Activated CD4-positive, alpha-beta T cell treated with anti-CD3 and anti-CD28 coated beads for 48 hours (primary cell): ENCODE results near the gene CCDC57.
A peak's percentile ranks its signal among the peaks of the same experiment; 100 is the strongest.
"Not testable (repeated sequence)": the region's sequence is repeated elsewhere in the genome, so short reads cannot be mapped to it uniquely, and the experiment has no call there.

Source experiments
- DNase-seq: peaks from one replicate; pipeline ENCODE4 v3.0.0-alpha.2; 2020

Gene CCDC57

DNA sequence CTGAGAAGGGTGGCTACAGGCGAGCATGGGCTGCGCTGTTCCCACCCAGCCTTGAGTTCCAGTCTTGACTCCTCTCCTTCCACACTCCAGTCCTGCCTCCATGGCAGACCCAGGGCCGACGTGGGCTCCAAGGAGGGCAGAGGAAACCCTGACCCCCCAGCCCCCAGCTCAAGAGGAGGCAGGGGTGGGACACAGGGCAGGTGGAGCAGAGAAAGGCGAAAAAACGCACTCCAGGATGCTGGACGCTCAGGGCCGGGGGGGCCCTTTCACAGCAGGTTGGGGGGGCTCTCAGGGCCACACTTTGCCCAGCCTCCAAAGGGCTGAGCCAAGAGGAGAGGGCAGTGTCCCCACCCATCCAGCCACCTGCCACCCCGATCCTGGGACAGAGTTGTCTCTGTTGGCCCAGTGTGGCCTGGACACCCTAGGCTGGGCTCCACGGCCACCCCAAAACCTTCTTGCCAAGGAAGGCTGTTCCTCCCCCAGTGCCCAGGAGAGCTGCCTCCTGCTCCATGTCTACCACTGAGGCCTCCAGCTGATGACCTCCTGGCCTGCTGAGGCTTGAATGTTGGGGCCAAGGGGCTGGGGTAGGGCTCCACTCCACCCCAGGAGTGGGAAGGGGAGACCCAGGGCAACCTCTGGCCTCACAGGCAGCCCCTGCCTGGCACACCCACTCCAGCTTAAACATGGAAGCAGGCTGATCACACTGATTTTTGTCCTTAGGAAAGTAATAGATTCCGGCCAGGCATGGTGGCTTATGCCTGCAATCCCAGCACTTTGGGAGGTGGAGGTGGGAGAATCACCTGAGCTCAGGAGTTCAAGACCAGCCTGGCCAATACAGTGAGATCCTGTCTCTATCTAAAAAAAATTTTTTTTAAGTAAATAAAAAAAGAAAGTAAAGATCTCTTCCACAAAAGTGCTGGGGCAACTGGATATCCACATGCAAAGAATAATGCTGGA lies 7.4 kb upstream of the CCDC57 start:
- no peak for DNase-seq

DNA sequence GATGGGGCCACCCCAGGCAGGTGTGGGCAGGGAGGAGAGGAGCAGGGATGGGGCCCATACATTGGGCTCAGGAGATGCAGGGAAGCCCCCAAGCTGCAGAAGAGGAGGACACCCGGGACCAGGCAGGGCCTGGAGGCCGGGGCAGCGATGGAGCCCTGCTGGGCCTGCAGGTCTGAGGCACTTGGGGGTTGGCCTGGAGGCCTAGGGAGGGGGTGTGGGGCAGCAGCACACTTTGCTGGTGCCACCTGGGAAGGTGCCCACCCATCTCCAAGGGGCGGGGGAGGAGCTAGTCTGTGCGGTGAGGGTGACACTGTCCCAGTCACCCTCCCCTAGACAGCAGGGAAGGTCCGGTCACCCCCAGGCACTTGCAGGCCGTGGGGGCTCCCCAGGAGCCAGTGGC lies 6.4 kb upstream of the CCDC57 start:
- DNase-seq, result no peak

DNA sequence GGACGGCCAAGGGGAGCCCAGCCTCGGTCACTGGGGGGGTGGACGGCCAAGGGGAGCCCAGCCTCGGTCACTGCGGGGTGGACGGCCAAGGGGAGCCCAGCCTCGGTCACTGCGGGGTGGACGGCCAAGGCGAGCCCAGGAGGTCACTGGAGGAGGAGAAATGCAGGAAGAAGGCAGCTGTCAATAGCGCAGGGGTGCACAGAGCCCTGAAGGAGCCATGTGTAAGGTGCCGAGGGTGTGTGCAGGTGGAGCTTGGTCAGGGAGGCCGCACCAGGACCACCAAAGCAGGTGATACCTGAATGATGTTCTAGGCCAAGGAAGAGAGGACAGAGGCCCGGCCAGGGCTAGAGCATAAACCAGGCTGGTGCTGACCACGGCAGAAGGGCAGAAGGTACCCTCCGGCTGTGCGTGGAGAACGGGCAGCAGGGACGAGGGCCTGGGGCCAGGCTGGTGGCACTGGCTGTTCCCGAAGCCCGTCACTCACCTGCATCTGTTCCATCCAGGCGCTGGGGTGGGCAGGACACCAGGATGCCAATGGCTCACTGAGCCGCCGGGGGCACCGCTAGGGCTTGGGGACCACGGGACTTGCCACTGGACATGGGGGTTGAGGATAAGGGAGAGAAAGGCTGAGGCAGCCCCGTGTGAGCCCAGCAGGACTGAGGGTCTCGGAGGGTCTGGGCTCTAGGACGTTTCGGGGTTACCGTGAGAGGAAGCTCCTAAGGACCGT lies 5.9 kb upstream of the CCDC57 start:
- DNase-seq, result no peak

DNA sequence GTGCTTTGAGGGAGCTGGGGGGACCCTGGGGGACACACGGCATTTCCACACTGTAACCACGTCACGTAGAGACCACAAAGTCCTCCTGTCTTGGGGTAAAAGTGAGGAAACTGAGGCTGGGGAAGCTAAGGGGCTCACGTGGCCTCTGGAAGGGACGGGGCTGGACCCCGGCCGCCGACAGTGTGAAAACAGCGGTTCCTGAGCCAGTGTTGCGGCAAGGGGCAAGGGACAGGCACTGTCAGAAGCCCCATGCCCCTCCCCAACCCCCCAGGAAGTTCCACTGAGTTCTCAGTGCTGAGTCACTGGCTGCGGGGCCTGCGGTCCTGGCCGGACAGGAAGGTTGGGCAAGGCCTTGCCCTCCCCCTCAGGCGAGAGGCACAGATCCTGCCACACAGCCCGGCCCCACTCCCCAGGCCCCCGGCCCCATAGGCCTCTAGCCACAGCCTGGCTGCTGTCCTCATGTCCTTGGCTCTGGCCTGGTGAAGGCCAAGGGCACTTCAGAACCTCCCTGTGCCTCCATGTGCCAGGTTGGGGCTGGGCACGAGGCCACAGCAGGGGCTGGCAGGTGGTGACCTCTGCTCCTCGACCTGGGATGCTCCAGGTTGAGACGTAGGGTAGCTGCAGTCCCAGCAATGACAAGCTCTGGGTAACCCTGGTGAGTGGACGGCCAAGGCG lies 5.0 kb upstream of the CCDC57 start:
- DNase-seq, result no peak

DNA sequence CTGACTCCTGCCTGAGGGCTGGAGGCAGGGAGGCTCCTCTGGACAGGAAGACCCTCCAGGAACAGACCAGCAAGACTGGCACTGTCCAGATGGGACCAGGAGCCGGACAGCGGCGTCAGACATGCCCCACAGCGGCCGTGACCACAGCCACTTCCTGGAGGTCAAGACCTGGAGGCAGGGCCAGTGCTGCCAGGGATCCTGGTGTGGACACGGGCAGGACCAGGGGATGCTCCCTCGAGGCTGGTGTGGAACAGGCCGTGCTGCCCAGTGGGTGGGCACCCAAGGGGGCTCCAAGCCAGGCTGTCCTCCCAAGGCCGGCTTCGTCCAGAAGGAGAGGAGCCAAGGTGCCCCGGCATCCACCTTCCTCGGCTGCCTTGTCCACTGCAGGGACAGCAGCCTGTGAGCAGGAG lies 4.5 kb upstream of the CCDC57 start:
- no peak for DNase-seq

DNA sequence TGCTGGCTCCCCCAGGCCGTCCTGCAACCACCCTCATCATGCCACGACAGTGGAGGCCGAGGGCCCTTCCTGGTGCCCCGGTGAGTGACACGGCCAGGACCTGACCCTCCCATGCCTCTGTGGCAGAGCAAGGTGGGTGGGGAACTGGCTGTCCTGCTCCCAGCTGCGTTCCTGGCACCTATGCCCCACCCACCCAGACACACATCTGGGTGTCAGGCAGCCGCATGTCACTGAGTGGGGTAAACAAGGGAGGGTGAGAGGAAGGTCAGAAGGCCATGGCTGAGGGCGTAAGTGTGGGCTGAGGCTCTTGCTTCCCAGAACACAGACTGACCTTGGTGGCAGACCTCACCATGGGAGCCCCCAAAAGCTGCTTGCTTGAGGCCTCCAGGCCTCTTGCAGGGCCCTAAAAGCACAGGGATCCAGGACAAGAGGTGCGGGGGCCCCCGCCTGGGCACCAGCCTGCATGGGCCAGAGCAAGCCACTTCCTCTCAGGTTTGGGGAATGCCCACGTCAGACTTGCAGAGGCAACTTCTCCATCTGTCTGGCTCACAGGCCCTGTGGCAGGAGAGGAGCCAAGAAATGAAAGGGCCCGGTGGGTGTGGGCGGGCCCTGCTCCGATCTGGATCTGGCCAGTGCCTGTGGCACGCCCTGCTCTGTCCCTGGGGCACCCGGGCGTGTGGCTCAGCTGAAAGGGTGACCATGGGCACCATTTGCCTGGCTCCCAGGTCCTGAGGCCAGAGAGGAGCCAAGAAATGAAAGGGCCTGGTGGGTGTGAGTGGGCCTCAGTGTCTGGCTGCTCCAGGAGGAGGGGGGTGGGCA lies 3.9 kb upstream of the CCDC57 start:
- peak; percentile 57 for DNase-seq

DNA sequence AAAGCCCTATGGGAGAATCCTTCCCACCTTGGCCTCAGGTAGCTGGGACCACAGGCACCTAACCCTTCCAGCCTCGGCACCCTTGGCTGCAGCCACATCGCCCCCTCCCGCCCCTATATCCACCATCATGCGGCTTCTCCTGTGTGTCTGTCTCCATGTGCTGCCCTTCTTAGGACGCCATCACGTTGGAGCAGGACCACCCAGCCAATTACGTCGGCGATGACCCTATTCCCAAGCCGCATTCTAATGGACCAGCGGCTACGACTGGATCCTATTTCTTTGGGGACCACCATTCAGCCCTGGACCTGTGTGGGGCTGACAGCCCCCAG lies 3.3 kb upstream of the CCDC57 start:
- no peak for DNase-seq

DNA sequence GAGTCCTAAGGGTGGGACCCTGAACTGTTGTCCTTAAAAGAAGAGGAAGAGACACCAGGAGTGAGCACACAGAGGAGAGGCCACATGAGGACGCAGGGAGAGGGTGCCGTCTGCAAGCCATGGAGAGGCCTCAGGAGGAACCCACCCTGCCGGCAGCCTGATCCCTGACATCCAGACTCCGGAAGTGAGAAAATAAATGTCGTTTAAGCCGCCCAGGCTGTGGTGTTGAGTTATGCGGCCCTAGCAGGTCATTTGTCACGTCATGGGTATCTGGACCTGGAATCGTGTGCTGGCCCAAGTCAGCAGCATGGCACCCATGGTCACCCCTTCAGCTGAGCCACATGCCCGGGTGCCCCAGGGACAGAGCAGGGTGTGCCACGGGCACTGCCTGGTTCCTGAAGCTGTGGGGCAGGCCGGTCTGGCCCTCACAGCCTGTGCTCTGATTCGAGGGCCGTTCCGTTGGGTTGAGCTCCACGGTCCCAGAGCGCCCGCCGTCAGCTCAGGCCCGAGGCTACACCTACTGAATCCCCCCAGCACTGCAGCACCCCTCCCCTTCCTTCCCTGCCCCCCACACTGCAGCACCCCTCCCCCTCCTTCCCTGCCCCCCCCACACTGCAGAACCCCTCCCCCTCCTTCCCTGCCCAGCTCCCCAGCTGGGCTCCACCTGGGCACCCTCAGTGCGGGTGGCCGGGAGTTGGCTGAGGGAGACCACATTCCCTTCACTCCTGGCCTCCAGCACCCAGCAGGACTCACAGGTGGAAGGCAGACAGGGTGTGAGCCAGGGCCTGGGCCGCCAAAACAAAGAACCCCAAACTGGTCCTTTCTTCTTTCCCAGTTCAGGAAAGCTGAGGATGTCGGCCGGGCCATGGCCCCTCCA lies 2.7 kb upstream of the CCDC57 start:
- no peak for DNase-seq

DNA sequence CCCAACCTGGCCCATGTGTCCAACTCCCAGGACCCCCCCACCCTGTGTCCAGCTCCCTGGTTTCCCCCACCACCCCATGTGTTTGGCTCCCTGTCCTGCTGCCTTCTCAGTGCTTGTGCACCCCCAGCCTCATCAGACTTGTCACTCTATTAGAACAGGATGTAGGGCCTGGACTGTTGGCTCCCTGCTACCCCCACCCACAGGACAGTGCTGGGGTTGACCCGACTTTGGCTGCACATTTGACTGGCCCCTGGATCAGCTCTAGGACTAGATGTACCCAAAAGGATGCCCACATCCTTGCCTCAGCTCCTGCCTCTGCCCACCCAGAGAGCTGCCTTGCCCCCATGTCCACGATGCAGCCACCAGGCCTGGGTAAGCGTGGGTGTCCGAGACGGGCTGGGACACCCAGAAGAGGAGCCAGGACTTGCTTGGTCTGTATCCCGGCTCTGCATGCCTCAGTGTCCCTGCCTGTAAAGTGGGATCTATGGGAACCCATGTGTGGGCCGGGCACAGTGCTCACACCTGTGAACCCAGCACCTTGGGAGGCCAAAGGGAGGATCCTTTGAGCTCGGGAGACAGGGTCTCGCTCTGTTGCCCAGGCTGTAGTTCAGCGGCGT lies 1.5 kb upstream of the CCDC57 start:
- DNase-seq, result no peak

DNA sequence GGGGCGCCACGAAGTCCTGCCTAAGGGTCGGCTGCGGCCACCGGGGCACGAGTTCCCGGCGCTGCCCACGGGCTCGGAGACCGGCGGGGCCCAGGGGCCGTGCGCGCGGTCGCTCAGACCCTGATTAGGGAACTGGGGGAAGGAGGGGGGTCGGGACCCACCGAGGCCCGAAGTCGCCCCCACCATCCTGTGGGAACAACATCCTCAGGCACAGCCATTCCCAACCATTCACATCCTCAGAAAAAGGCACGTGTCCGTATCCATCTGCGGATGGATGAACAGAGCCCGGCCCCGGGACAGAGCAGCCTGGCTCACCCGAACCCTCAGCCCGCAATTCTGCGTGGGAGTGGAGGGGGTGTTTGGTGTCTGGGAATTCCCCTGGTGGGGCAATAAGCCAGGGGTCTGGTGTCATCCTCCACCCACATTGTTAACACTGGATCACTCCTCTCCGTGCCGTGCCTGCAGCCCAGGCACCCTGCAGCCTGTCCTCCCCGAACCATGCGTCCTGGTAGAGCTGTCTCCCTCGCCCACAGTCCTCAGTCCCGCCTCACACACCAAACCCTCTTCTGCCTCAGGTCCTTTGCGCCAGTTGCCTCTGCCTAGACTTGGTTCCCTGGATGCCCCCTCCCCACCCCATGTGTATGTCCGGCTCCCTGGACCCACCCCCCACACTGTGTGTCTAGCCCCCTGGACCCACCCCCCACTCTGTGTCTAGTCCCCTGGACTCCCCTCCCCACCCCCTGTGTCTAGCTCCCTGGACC lies 789 bp upstream of the CCDC57 start:
- peak; percentile 65 for DNase-seq

DNA sequence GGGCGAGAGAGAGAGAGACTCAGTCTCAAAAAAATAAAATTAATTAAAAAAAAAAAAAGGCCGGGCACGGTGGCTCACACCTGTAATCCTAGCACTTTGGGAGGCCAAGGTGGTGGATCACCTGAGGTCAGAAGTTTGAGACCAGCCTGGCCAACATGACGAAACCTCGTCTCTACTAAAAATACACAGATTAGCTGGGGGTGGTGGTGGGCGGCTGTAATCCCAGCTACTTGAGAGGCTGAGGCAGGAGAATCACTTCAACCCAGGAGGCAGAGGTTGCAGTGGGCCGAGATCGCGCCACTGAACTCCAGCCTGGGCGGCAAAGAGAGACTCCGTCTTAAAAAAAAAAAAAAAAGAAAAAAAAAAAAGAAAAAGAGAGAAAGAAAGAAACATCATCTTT lies 2.0 kb downstream of the CCDC57 start:
- not testable (repeated sequence) for DNase-seq

DNA sequence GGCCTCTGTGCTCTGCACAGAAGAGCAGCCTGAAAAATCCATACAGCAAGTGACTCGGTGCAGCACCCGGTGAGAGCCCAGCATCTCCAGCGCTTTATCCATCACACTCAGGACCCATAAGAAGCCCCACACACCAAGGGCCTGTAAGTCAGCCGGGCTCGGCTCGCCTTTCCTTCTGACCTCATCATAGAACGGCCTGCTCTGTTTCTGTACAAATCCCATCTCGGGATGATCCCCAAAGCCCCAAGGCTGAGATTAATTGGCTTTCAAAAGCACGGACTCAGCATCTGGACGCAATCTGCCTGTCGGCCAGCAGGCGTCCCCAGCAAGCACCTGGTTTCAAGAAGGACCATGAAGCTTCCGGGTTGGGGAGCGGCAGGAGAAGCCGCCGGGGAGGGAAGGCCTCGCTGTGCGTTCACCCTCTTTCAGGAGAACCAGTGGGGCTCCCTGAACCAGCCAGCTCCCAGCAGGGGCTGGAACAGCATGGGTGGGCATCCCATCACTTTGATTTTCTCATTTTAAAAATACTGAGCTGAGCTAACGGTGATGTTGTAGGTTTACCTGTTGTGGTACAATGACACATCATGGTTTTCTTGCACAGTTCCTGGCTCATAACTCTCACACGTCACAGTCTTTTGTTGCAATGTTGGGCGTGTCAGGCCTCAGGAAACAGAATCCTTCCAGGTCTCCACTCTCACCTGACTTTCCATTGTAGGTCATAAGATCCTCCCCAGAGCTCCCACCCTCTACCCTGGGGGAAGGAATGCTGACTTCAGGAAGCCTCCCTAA lies 6.7 kb downstream of the CCDC57 start:
- peak; percentile 85 for DNase-seq

DNA sequence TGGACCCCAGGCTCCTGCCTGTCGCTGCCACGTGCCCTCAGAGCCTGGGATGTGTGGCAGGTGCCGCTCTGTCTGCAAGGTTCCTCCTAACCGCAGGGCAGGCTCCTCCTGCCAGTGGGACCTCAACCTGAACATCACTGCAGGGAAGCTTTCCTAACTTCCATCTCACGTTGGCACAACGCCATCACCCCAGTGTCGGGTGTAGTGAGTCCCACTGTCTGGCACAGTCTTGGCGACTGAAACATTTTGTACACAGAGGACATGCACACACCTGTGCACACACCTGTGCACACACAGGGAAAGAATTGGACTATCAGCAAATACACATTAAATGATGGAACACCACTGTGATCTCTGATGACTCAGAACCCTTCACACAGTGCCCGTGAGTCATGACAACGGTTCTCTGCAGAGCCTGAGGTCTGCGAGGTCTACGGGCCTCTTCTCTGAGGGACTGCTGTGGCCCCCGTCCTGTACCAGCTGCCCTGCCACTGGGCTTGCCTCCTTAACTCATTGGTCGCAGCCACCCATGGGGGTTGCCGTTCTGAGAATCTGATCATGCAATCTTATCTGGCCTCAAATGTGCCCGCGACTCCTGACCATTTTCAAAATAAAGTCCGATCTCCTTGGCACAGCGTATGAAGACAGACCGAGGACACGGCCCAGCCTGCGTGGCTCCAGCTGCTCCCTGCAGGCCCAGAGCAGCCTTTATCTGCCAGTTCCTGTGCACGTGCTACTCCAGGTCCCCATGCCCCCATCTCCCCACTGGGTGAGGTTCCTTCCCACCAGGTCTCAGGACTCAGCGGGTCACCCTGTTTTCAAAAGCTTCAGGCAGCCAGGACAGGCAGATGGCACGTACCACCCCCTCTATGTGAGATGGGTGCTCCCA lies 7.6 kb downstream of the CCDC57 start:
- DNase-seq, result peak; percentile 74

DNA sequence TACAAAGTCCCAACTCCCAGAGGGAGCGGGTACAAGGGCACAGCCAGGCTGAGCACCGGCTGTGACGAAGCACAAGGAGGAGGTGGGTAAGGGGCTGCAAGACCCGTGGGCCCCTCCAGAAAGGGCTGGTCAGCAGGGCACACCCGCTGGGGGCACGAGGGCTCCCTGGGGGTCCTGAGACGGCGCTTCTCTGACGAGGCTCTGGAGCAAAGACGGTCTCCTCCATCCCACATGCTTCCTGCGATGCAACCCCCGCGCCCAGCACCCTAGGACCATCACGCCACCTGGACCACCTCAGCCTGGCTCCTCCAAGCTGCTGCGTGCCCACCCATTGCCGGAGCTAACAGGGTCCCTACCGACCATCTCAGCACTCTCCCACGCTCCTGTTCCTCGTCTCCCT lies 8.7 kb downstream of the CCDC57 start:
- DNase-seq, result no peak

DNA sequence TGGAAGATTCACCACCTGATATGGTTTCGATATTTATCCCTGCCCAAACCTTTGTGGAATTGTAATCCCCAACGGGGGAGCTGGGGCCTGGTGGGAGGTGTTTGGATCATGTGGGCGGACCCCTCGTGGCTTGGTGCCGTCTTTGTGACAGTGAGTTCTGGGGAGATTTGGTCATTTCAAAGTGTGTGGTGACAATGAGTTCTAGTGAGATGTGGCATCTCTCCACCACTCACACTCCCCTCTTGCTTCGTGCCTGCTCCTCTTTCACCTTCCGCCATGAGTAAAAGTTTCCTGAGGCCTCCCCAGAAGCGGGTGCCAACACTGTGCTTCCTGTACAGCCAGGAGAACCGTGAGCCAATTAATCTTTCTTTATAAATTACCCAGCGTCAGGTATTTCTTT lies 9.7 kb downstream of the CCDC57 start:
- peak; percentile 70 for DNase-seq

DNA sequence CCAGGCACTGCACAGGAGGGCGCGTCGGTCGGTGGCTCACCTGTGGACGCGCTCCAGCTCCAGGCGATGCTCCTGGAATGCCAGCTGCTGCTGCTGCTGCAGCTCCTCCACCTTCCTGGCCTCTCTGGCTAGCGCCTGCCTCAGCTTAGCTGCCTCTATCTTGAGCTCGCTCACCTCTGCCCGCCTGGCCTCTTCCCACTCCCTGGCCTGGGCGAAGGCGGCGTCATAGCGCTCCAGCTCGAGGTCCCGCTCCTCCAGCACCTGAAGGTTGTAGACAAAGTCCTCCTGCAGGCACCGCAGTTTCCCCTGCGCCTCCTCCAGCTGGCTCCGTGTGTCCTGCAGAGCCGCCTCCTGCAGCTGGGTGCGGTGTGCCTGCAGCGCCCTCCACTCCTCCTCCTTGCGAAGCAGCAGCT lies 11.1 kb downstream of the CCDC57 start:
- peak; percentile 27 for DNase-seq

DNA sequence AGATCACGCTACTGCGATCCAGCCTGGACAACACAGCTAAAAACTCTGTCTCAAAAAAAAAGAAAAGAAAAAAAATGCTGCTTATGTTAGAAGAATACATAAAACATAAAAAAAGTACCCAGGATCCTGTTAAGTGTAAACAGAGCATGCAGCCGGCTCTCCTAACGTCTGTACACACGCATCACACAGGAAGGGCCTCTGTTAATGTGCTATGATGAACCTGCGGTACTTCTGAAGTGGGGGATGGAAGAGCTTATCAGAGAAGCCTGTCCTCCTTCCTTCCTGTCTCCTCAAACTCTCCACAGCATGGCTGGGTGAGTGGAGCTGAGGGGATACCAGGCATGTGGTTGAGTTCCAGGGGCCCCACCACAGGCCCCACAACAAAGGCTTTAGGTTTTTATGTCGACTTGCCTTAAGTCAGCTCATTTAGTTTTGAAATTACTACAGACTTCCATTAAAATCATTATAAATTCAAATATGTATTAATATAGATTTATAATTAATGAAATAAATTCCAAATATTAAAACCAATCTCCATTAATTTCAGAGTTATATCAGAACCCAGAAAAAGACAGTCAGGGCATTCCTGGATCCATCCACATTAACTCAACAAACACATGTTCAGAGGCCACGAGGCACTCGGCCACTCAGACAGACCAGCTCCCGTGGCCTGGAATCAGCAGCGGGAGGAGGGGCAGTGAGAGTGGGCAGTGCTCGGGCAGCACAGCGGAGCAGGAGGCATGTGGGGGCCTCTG lies 11.7 kb downstream of the CCDC57 start:
- DNase-seq, result peak; percentile 76

DNA sequence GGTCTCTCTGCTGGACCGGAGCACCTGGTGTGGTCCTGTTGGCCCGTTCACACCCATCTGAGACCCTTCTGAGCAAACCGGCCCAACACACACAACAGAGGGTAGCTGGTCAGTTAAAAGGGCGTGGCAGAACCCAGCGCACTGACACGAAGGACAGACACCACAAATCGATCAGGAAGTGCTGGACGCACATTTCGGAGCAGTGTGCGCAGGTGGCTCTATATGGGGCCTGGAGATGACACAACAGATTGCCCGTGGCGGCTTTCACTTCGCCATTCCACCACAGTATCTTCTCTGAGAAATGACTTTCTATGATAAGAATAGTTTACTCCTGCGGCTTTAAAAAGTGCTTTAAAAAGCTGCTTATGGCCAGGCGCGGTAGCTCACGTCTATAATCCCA lies 12.5 kb downstream of the CCDC57 start:
- DNase-seq, result no peak
